Measurements from ENCODE around the gene PSMB2. TPM values are rescaled to one million over a fixed set of nuclear protein-coding genes. Genes with fewer than 3 reads are reported as not detected.

Gene PSMB2
- total and polyA plus RNA-seq, 2 of the 8 experiments (the other 6 are each of a cell fraction or from before 2014, with no cell fraction given) = 91.4 to 101 TPM

- TF ChIP-seq, protein P1, sequence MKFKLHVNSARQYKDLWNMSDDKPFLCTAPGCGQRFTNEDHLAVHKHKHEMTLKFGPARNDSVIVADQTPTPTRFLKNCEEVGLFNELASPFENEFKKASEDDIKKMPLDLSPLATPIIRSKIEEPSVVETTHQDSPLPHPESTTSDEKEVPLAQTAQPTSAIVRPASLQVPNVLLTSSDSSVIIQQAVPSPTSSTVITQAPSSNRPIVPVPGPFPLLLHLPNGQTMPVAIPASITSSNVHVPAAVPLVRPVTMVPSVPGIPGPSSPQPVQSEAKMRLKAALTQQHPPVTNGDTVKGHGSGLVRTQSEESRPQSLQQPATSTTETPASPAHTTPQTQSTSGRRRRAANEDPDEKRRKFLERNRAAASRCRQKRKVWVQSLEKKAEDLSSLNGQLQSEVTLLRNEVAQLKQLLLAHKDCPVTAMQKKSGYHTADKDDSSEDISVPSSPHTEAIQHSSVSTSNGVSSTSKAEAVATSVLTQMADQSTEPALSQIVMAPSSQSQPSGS (IDR thresholded peaks at IDR 0.05; ENCODE audit: low read length) = no peak
- TF ChIP-seq, protein P2, sequence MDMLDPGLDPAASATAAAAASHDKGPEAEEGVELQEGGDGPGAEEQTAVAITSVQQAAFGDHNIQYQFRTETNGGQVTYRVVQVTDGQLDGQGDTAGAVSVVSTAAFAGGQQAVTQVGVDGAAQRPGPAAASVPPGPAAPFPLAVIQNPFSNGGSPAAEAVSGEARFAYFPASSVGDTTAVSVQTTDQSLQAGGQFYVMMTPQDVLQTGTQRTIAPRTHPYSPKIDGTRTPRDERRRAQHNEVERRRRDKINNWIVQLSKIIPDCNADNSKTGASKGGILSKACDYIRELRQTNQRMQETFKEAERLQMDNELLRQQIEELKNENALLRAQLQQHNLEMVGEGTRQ (IDR thresholded peaks at IDR 0.05; ENCODE audit: low read length) = no peak
- TF ChIP-seq SP1 (IDR thresholded peaks at IDR 0.05; ENCODE audit: low read depth, low read length) (no peak), EP300 (IDR thresholded peaks at IDR 0.05; ENCODE audit: borderline replicate concordance in 1 of 2, low read depth in 2 of 2, low read length in 2 of 2) (no peak), CTCF (IDR thresholded peaks at IDR 0.05; ENCODE audit: control extremely low read depth in 1 of 3, insufficient read depth in 1 of 3, low read depth in 1 of 3, low read length in 3 of 3) (no peak)
Observed at GRCh38 chr1:35560256-35561225, 80.8 kb downstream of the PSMB2 start (continued).

All from H1 (cell line).